Endothelial cell of umbilical vein (primary cell): ENCODE results near the gene LRRC47. TPM values are rescaled to one million over a fixed set of nuclear protein-coding genes. Genes with fewer than 3 reads are reported as not detected.

Source experiments
- BruUV-seq: library from RNA; stranded (reverse); fragments of 400-500 nt; replicated peaks from 2 replicates; lab custom pipeline; 2021; lab: Mats Ljungman, UMichigan
- CTCF ChIA-PET: fragments of 300-600, 350-600 bp; sonication (Branson Sonifier 250); formaldehyde crosslinking; loops from one replicate; lab custom pipeline; 2021; ENCODE audit warnings: antibody characterized with exemption, inconsistent platforms; lab: Charles Lee
- POLR2A ChIA-PET: fragments of 300-600, 350-600 bp; sonication (Branson Sonifier 250); formaldehyde crosslinking; loops from one replicate; lab custom pipeline; 2021; ENCODE audit warnings: antibody characterized with exemption, inconsistent platforms; lab: Charles Lee
- DNase-seq: peaks from one replicate; pipeline ENCODE4 v3.0.0-alpha.2; 2011; ENCODE audit warnings: low read depth, low spot score
- FAIRE-seq: peaks from 2 replicates; lab custom pipeline; 2011; peaks lifted over from hg19 to GRCh38; lab: Jason Lieb, UNC
- H2AFZ ChIP-seq: 2 replicates; pipeline ENCODE4 v1.6.0; 2012; ENCODE audit warnings: low read depth, low read length, control low read depth, inconsistent platforms
- H3K27ac ChIP-seq: 2 replicates; pipeline ENCODE4 v1.5.1; 2011; ENCODE audit warnings: low read depth, mild to moderate bottlenecking, control low read depth, low read length, moderate library complexity; ENCODE audit not compliant: insufficient read depth
- H3K27me3 ChIP-seq, 2 experiments: 2 replicates each; pipeline versions ENCODE4 v1.6.0 to v1.6.1; 2011; ENCODE audit warnings: low read length in 2 of 2, mixed read lengths in 1 of 2; ENCODE audit not compliant: control insufficient read depth in 2 of 2, insufficient read depth in 2 of 2
- H3K36me3 ChIP-seq, 2 experiments: 2 replicates in 1 of 2; 3 replicates in 1 of 2; pipeline ENCODE4 v1.5.1; 2011; ENCODE audit warnings: low read length in 2 of 2, mild to moderate bottlenecking in 1 of 2, moderate library complexity in 1 of 2; ENCODE audit not compliant: control insufficient read depth in 2 of 2, insufficient read depth in 2 of 2; ENCODE audit errors: extremely low read depth in 1 of 2
- H3K4me1 ChIP-seq: 3 replicates; pipeline ENCODE4 v1.5.1; 2011; ENCODE audit warnings: mild to moderate bottlenecking, low read length; ENCODE audit not compliant: control insufficient read depth, insufficient read depth; ENCODE audit errors: extremely low read depth
- H3K4me2 ChIP-seq: 2 replicates; pipeline ENCODE4 v1.6.1; 2011; ENCODE audit warnings: low read length, control low read depth, mixed read lengths; ENCODE audit not compliant: insufficient read depth
- H3K4me3 ChIP-seq, 3 experiments: fragments of 200-600 bp in 1 of 3; sonication (generic), shearing (Covaris generic) in 1 of 3; replicated peaks in 1 of 3; 2 replicates each; pipeline ENCODE4 v1.5.1; 2011 to 2016; ENCODE audit warnings: control low read depth in 3 of 3, low read length in 3 of 3, mild to moderate bottlenecking in 2 of 3, inconsistent platforms in 1 of 3, low read depth in 1 of 3, moderate library complexity in 1 of 3; ENCODE audit not compliant: insufficient read depth in 1 of 3
- H3K79me2 ChIP-seq: 2 replicates; pipeline ENCODE4 v1.6.0; 2012; ENCODE audit warnings: low read length, inconsistent platforms; ENCODE audit not compliant: control insufficient read depth, insufficient read depth
- H3K9ac ChIP-seq: replicated peaks from 2 replicates; pipeline ENCODE3; 2011; ENCODE audit warnings: low read length, control low read depth; ENCODE audit not compliant: insufficient read depth; ENCODE audit errors: extremely low read depth
- H3K9me1 ChIP-seq: replicated peaks from 3 replicates; pipeline ENCODE4 v1.6.0; 2011; ENCODE audit warnings: mild to moderate bottlenecking, low read length; ENCODE audit not compliant: control insufficient read depth, insufficient read depth; ENCODE audit errors: extremely low read depth
- H3K9me3 ChIP-seq: replicated peaks from 2 replicates; pipeline ENCODE4 v1.5.1; 2012; ENCODE audit warnings: low read length, inconsistent platforms; ENCODE audit not compliant: control insufficient read depth, insufficient read depth
- H4K20me1 ChIP-seq: replicated peaks from 2 replicates; pipeline ENCODE3; 2011; ENCODE audit warnings: mild to moderate bottlenecking, low read length; ENCODE audit not compliant: control insufficient read depth, insufficient read depth; ENCODE audit errors: extremely low read depth
- CTCF ChIP-seq, 2 donors: IDR thresholded peaks; 1 replicate in 1 of 2; 2 replicates in 1 of 2; pipeline ENCODE4 v1.5.1; 2011; ENCODE audit warnings: low read length in 2 of 2, mild to moderate bottlenecking in 2 of 2, moderate library complexity in 2 of 2, control low read depth in 1 of 2, inconsistent platforms in 1 of 2, low read depth in 1 of 2; ENCODE audit not compliant: insufficient read depth in 1 of 2; ENCODE audit errors: extremely low read depth in 1 of 2
- EZH2 ChIP-seq: IDR thresholded peaks from 2 replicates; pipeline ENCODE4 v1.6.1; 2012; ENCODE audit warnings: borderline replicate concordance, low read depth, mild to moderate bottlenecking, moderate library complexity, low read length, inconsistent platforms; ENCODE audit not compliant: severe bottlenecking
- FOS ChIP-seq: IDR thresholded peaks from 2 replicates; pipeline ENCODE4 v1.6.1; 2011; ENCODE audit warnings: mild to moderate bottlenecking, low read length, moderate library complexity, borderline replicate concordance; ENCODE audit not compliant: insufficient read depth
- GATA2 ChIP-seq: IDR thresholded peaks from 2 replicates; pipeline ENCODE4 v1.7.0; 2011; ENCODE audit warnings: low read depth, mild to moderate bottlenecking, moderate library complexity, mixed read lengths, low read length; ENCODE audit not compliant: insufficient read length, insufficient read depth
- JUN ChIP-seq: IDR thresholded peaks from 2 replicates; pipeline ENCODE4 v1.6.1; 2011; ENCODE audit warnings: borderline replicate concordance, low read depth; ENCODE audit not compliant: insufficient read length, insufficient read depth
- MAX ChIP-seq: IDR thresholded peaks from 2 replicates; pipeline ENCODE4 v1.6.1; 2011; ENCODE audit not compliant: insufficient read depth, insufficient read length
- MYC ChIP-seq: IDR thresholded peaks from one replicate; pipeline ENCODE4 v1.6.1; 2011; ENCODE audit warnings: mild to moderate bottlenecking, low read depth, low read length
- POLR2A ChIP-seq: IDR thresholded peaks from 2 replicates; pipeline ENCODE4 v1.6.1; 2012; ENCODE audit warnings: low read depth, mild to moderate bottlenecking, control low read depth, low read length
- POLR2AphosphoS5 ChIP-seq: IDR thresholded peaks from 2 replicates; pipeline ENCODE4 v1.6.1; 2012; ENCODE audit warnings: low read depth, mild to moderate bottlenecking, control low read depth, low read length, moderate library complexity; ENCODE audit not compliant: insufficient read depth
- dilution Hi-C: fragments of 300-500 bp; cut with MboI; formaldehyde crosslinking; loops from one replicate; pipeline ENCODE4 v1.15.0; 2019; ENCODE audit warnings: low sequenced_read_pairs; ENCODE audit not compliant: extremely low pct_ligation_motif_present
- intact Hi-C: fragments of 100-400 bp; cut with micrococcal nuclease; formaldehyde crosslinking; loops from one replicate; pipeline ENCODE4 v1.10.0; 2022
- polyA plus RNA-seq, 4 experiments: library from polyadenylated mRNA; depleted of rRNA in 3 of 4; stranded (reverse) in 3 of 4; unstranded in 1 of 4; fragments of >200 nt; gene quantifications; 2 replicates each; pipeline versions ENCODE4 v1.2.1 to v1.2.3, GENCODE V29; 2011 to 2012; ENCODE audit warnings: missing spikeins in 1 of 4
- total RNA-seq: library from RNA; stranded (reverse); gene quantifications from 2 replicates; pipeline ENCODE4 v1.2.3, GENCODE V29; 2021

Gene LRRC47
- total and polyA plus RNA-seq, 2 donors (not counting 3 experiments of a cell fraction or from before 2014, with no cell fraction given) = 23.7 to 42.5 TPM

- H3K4me1 ChIP-seq = no peaks in the 10 kb centered on the region
- TF ChIP-seq EZH2 (no peak), CTCF (IDR thresholded peaks at IDR 0.05; ENCODE audit: extremely low read depth in 1 of 2, insufficient read depth in 1 of 2, low read depth in 1 of 2, low read length in 2 of 2) (no peak)
- no TSS peak for BruUV-seq
- H3K9ac ChIP-seq = no peak overlapping the region
- no peak overlapping the region for H2AFZ ChIP-seq
- no peaks in the 10 kb centered on the region for H4K20me1 ChIP-seq
- DNase-seq = no peak
- H3K9me3 ChIP-seq = no peaks in the 10 kb centered on the region
- ChIA-PET CTCF (interaction anchor here (1.1 kb wide), 1 partner anchor 8 kb away, joined by 4 read pairs; the partner anchor contains the start of gene LRRC47), POLR2A (no interaction called here)
- peaks cover 0 to 26% of the 10 kb centered on the region in 2 experiments for H3K36me3 ChIP-seq
- H3K27me3 ChIP-seq = no peaks in the 10 kb centered on the region
- H3K79me2 ChIP-seq = peaks cover 24% of the 10 kb centered on the region
- no peaks in the 10 kb centered on the region for H3K9me1 ChIP-seq
- FAIRE-seq = no peak
- no peak overlapping the region for H3K4me2 ChIP-seq
- intact Hi-C loops (no loop called here), dilution Hi-C loops (no loop called here)
- H3K27ac ChIP-seq = no peak overlapping the region
- H3K4me3 ChIP-seq = no peak overlapping the region
These were observed 8.3 kb downstream of the LRRC47 start for GRCh38 chr1:3787745-3788605.

GRCh38 chr1:3787349-3787715, 9.0 kb downstream of the LRRC47 start:
- no peak for DNase-seq
- Histone ChIP-seq H3K9ac (no peak overlapping the region), H3K4me3 (no peak overlapping the region), H3K27ac (no peak overlapping the region), H2AFZ (no peak overlapping the region), H3K4me2 (no peak overlapping the region), H4K20me1 (no peaks in the 10 kb centered on the region), H3K27me3 (no peaks in the 10 kb centered on the region), H3K79me2 (peaks cover 18% of the 10 kb centered on the region), H3K36me3 (peaks cover 0 to 30% of the 10 kb centered on the region in 2 experiments), H3K9me1 (no peaks in the 10 kb centered on the region), H3K9me3 (no peaks in the 10 kb centered on the region), H3K4me1 (no peaks in the 10 kb centered on the region)
- ChIA-PET POLR2A (no interaction called here), CTCF (interaction anchor here (1.1 kb wide), 1 partner anchor 9 kb away, joined by 4 read pairs; the partner anchor contains the start of gene LRRC47)
- no peak for FAIRE-seq
- dilution Hi-C loops (no loop called here), intact Hi-C loops (no loop called here)
- no peak for TF ChIP-seq JUN
- TF ChIP-seq CTCF (IDR thresholded peaks at IDR 0.05; ENCODE audit: extremely low read depth in 1 of 2, insufficient read depth in 1 of 2, low read depth in 1 of 2, low read length in 2 of 2) = no peak
- TF ChIP-seq POLR2A = no peak
- TF ChIP-seq EZH2 = no peak
- no peak for TF ChIP-seq MAX
- TF ChIP-seq POLR2AphosphoS5 = no peak
- TF ChIP-seq GATA2 = no peak
- TF ChIP-seq FOS = no peak
- no peak for TF ChIP-seq MYC
- no TSS peak for BruUV-seq
